Activated naive CD4-positive, alpha-beta T cell treated with Interleukin-2 at 50 U/mL for 16 hours (primary cell): Measurements from ENCODE around the gene STK11.
"Not testable (repeated sequence)": the region's sequence is repeated elsewhere in the genome, so short reads cannot be mapped to it uniquely, and the experiment has no call there.

Experiments
- DNase-seq: peaks from one replicate; pipeline ENCODE4 v3.0.0-alpha.2; 2020

The STK11 gene

GRCh38 chr19:1169411-1169791, 36.2 kb upstream of the STK11 start:
- DNase-seq, result no peak

GRCh38 chr19:1169921-1170885, 35.4 kb upstream of the STK11 start:
- DNase-seq, result no peak

DNA sequence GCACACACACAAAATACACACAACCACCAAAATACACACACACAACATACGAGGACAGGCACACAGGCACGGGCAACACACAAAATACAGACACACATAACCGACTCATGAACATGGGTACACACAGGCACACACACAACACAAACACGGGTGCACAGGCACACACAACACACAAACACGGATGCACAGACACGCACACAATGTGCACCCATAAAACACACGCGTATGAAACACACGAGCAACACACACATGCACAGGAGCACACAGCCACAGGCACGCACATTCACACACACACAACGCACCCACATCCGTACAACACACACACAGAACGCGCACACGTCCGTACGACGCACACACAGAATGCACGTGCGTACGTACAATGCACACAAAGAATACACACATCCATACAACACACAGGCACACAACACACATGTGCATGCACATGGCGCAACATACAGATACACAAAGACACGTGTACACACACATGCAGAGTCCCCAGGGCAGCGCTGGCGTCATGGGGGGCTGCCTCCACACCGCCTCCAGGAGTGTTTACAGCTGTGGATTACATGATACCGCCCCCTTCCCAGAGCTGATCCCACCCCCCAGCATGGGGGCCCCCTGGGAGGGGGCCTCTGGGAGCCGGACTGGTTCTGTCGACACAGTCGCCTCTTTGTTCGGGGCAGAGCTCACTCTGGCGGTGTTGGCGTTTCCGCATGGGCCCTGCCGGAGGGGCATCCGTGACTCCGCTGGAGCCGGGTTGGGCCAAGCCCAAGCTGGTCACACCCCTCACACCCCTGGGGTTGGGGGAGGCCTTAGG, 34.4 kb upstream of the STK11 start:
- no peak for DNase-seq

- DNase-seq, result no peak
Observed at GRCh38 chr19:1171755-1172352, 33.7 kb upstream of the STK11 start.

GRCh38 chr19:1172353-1173158, 33.0 kb upstream of the STK11 start:
- no peak for DNase-seq

GRCh38 chr19:1173159-1173844, 32.3 kb upstream of the STK11 start:
- no peak for DNase-seq

- peak; percentile 91 for DNase-seq
Observed at GRCh38 chr19:1173845-1174809, 31.5 kb upstream of the STK11 start, which contains the start of gene SBNO2. Gene SBNO2, minus strand, starts transcription at chr19:1174268. Its CDS starts 19,992 bp downstream, at chr19:1154276.

GRCh38 chr19:1177322-1178114, 28.1 kb upstream of the STK11 start:
- no peak for DNase-seq

DNA sequence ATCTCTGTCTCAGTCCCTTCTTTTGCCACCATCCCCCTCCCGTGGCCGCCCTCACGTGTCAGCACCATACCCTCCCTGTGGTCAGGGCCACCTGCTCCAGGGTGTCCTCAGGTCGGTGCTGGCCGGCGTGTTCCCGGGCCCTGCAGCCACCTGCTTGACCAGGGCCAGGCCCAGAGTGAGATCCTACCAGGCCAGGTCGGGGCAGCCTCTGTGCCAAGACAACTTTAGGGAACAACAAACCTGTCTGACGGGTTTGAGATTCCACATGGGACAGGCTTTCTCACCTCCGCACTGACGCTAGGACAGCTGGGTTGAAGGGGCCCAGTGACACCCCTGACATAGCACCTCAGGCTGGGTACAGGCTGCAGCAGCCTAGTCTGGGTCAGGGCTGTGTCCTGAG, 24.0 kb upstream of the STK11 start:
- DNase-seq, result no peak

- no peak for DNase-seq
Observed at GRCh38 chr19:1182068-1182467, 23.5 kb upstream of the STK11 start.

DNA sequence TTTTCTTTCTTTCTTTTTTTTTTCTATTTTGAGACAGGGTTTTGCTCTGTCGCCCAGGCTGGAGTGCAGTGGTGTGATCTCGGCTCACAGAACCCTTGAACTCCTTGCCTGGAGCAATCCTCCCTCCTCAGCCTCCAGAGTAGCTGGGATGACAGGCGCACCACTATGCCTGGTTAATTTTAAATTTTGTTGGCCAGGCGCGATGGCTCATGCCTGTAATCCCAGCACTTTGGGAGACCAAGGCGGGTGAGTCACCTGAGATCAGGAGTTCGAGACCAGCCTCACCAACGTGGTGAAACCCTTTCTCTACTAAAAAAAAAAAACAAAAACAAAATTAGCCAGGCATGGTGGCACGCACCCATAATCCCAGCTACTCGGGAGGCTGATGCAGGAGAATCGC, 22.9 kb upstream of the STK11 start:
- no peak for DNase-seq

DNA sequence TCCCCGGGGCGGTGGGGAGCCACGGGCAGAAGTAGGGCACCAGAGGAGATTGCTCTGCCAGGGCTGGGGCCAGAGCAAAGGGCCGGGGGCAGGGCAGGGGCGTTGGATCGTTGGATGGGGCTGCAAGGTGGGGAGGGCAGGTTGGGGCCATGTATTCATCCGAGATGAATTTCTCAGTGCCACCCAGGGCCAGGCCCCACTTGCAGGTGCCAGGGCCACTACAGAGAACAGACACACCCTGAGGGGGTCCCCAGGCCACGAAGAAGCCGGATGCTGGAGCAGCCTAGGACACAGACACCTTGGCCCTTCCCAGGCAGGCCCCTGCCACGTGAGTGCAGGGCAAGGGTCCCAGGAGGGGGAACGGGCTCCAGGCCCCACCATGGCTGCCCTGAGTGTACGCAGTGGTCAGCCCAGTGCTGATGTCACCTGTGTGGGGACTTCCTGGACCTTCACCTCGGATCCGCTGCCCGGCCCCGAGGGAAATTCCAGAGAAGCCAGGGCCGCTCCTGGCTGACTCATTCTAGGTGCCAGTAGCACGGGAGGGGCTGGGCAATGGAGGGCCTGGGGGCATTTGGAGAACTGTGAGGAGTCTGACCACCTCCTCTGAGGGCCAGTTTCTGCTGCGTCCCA, 21.9 kb upstream of the STK11 start:
- DNase-seq, result no peak

- DNase-seq, result peak; percentile 62
Observed at GRCh38 chr19:1189419-1189818, 16.2 kb upstream of the STK11 start.

DNA sequence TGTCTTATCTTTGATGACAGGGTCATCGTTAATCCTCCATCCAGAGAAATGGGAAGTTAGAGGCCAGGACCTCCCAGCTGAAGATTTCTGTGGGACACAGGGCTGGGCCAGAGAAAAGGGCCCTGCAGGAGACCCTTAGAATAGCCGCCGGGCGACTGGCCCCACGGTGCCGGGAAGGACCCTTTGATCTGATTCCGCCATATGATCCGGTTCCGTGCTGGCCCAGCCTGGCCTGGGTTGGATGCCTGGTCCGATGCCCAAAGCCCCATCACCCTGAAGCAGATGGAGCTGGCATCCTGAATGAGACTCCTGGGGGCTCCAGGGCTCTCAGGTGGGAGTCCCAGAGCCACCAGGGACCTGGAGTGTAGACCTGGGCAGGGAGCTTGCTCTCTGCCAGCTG, 6.0 kb upstream of the STK11 start:
- no peak for DNase-seq

- DNase-seq, result not testable (repeated sequence)
Observed at GRCh38 chr19:1200614-1201013, 5.0 kb upstream of the STK11 start.

- peak; percentile 10 for DNase-seq
Observed at GRCh38 chr19:1206150-1206863, 729 bp downstream of the STK11 start.

- DNase-seq, result peak; percentile 37
Observed at GRCh38 chr19:1206864-1207450, 1.4 kb downstream of the STK11 start.

- DNase-seq, result not testable (repeated sequence)
Observed at GRCh38 chr19:1208830-1209229, 3.3 kb downstream of the STK11 start.
